Endometrial microvascular endothelial cells (primary cell): ENCODE measurements around the gene ARHGEF1. TPM values are rescaled to one million over a fixed set of nuclear protein-coding genes. Genes with fewer than 3 reads are reported as not detected.
"Not testable (repeated sequence)": the region's sequence is repeated elsewhere in the genome, so short reads cannot be mapped to it uniquely, and the experiment has no call there.

Experiments
- in situ Hi-C: cut with HindIII; loops from 2 replicates; pipeline ENCODE4 v1.10.0; 2017; ENCODE audit warnings: low sequenced_read_pairs, low pct_unique_long_range_greater_than_20kb; ENCODE audit errors: inconsistent ontology term
- total RNA-seq: library from RNA; depleted of rRNA; stranded (reverse); fragments of >200 nt; gene quantifications from one replicate; pipeline ENCODE4 v1.2.3, GENCODE V29; 2015; ENCODE audit errors: inconsistent ontology term

Gene ARHGEF1
- total RNA-seq, 1 donor from 2014 or later = 89.6 TPM

GRCh38 chr19:41861116-41861768 lies 21.7 kb upstream of the ARHGEF1 start:
- in situ Hi-C loops = no loop called here

- in situ Hi-C loops = no loop called here
These were observed 21.1 kb upstream of the ARHGEF1 start for GRCh38 chr19:41861846-41862245.

GRCh38 chr19:41862445-41862986 lies 20.5 kb upstream of the ARHGEF1 start:
- in situ Hi-C loops = no loop called here

- in situ Hi-C loops = no loop called here
These were observed 19.6 kb upstream of the ARHGEF1 start for GRCh38 chr19:41863209-41863931.

GRCh38 chr19:41864374-41864773 lies 18.6 kb upstream of the ARHGEF1 start:
- in situ Hi-C loops = no loop called here

- in situ Hi-C loops = no loop called here
These were observed 16.7 kb upstream of the ARHGEF1 start for GRCh38 chr19:41866284-41866683.

- in situ Hi-C loops = no loop called here
These were observed 14.6 kb upstream of the ARHGEF1 start for GRCh38 chr19:41868120-41868988.

GRCh38 chr19:41868989-41869300 lies 14.0 kb upstream of the ARHGEF1 start:
- in situ Hi-C loops = no loop called here

- in situ Hi-C loops = no loop called here
These were observed 13.5 kb upstream of the ARHGEF1 start for GRCh38 chr19:41869374-41869955.

GRCh38 chr19:41870401-41870873 lies 12.5 kb upstream of the ARHGEF1 start:
- in situ Hi-C loops = no loop called here

- in situ Hi-C loops = no loop called here
These were observed 11.2 kb upstream of the ARHGEF1 start for GRCh38 chr19:41871573-41872383.

GRCh38 chr19:41872384-41872774 lies 10.6 kb upstream of the ARHGEF1 start:
- in situ Hi-C loops = no loop called here

GRCh38 chr19:41872775-41873647 lies 10.0 kb upstream of the ARHGEF1 start:
- in situ Hi-C loops = no loop called here

- in situ Hi-C loops = not testable (repeated sequence)
These were observed 7.0 kb upstream of the ARHGEF1 start for GRCh38 chr19:41875973-41876372.

- in situ Hi-C loops = no loop called here
These were observed 5.8 kb upstream of the ARHGEF1 start, which contains the start of gene CD79A for GRCh38 chr19:41876847-41877832. CD79A (plus strand) TSS chr19:41877279; CDS start chr19:41877305, 26 bp downstream.
